ENCODE data around the gene TCF7L1. TPM values are rescaled to one million over a fixed set of nuclear protein-coding genes. Genes with fewer than 3 reads are reported as not detected.

Gene TCF7L1
- polyA plus RNA-seq, 3 donors = 0.05 to 0.09 TPM; not detected in 1

GRCh38 chr2:85137156-85137555 lies 4.0 kb downstream of the TCF7L1 start:
- Mint-ChIP-seq H3K36me3 (no peaks in the 10 kb centered on the region), H3K27me3 (ENCODE audit: low read depth in 3 of 3) (peaks cover 66 to 75% (median 72%) of the 10 kb centered on the region in 3 donors), H3K4me3 (no peak overlapping the region), H3K4me1 (peaks cover 16% of the 10 kb centered on the region), H3K9me3 (peaks cover 0 to 13% (median 0%) of the 10 kb centered on the region in 7 donors), H3K27ac (no peak overlapping the region)
- H3K27me3 ChIP-seq (ENCODE audit: control insufficient read depth in 2 of 2, insufficient read depth in 2 of 2, low read length in 2 of 2) = peaks cover 39 to 58% of the 10 kb centered on the region in 2 donors
- no peak overlapping the region for H3K4me3 ChIP-seq (replicated peaks in 1 of 3; ENCODE audit: low read depth in 2 of 3, low read length in 3 of 3)
- no peaks in the 10 kb centered on the region for H3K36me3 ChIP-seq (replicated peaks in 1 of 2; ENCODE audit: control insufficient read depth in 1 of 2, insufficient read depth in 2 of 2, low read length in 2 of 2)
- TF ChIP-seq CTCF (IDR thresholded peaks at IDR 0.05) = no peak
- H3K79me2 ChIP-seq (ENCODE audit: insufficient read depth, low read length) = no peaks in the 10 kb centered on the region
- H3K9ac ChIP-seq (ENCODE audit: insufficient read depth, low read length, poor library complexity, severe bottlenecking) = no peak overlapping the region
- H2AFZ ChIP-seq (ENCODE audit: insufficient read depth, low read depth, low read length, poor library complexity, severe bottlenecking) = no peak overlapping the region
- intact Hi-C loops (cut with micrococcal nuclease) = no loop called here
- no peak overlapping the region for H3K4me2 ChIP-seq (replicated peaks; ENCODE audit: extremely low read depth, low read length, poor library complexity, severe bottlenecking)
- no CpG with 5 or more reads among the region's 1 CpG for WGBS (ENCODE audit: insufficient coverage)
- H3K9me3 ChIP-seq (replicated peaks in 1 of 2; ENCODE audit: control insufficient read depth in 1 of 2, insufficient read depth in 1 of 2, low read length in 2 of 2) = peaks cover 0 to 18% of the 10 kb centered on the region in 2 donors
- no peak overlapping the region for H3K27ac ChIP-seq (ENCODE audit: low read depth in 1 of 2, low read length in 2 of 2)
- DNase-seq = no peak
- no peaks in the 10 kb centered on the region for H4K20me1 ChIP-seq (ENCODE audit: insufficient read depth, low read length)
- H3K4me1 ChIP-seq (ENCODE audit: control insufficient read depth in 1 of 2, insufficient read depth in 2 of 2, low read length in 2 of 2) = peaks cover 14 to 20% of the 10 kb centered on the region in 2 donors

- peaks cover 0 to 3% (median 0%) of the 10 kb centered on the region in 7 donors for H3K9me3 Mint-ChIP-seq
- H3K27ac Mint-ChIP-seq = no peak overlapping the region
- no peaks in the 10 kb centered on the region for H3K79me2 ChIP-seq (ENCODE audit: insufficient read depth, low read length)
- no peaks in the 10 kb centered on the region for H3K36me3 Mint-ChIP-seq
- intact Hi-C loops (cut with micrococcal nuclease) = no loop called here
- no peak overlapping the region for H3K4me2 ChIP-seq (replicated peaks; ENCODE audit: extremely low read depth, low read length, poor library complexity, severe bottlenecking)
- no peak overlapping the region for H3K4me3 Mint-ChIP-seq
- 90% methylated on average over 3 of the region's 8 CpGs for WGBS (ENCODE audit: insufficient coverage)
- peaks cover 17 to 33% (median 32%) of the 10 kb centered on the region in 3 donors for H3K27me3 Mint-ChIP-seq (ENCODE audit: low read depth in 3 of 3)
- no peaks in the 10 kb centered on the region for H4K20me1 ChIP-seq (ENCODE audit: insufficient read depth, low read length)
- no peaks in the 10 kb centered on the region for H3K36me3 ChIP-seq (replicated peaks in 1 of 2; ENCODE audit: control insufficient read depth in 1 of 2, insufficient read depth in 2 of 2, low read length in 2 of 2)
- no peaks in the 10 kb centered on the region for H3K9me3 ChIP-seq (replicated peaks in 1 of 2; ENCODE audit: control insufficient read depth in 1 of 2, insufficient read depth in 1 of 2, low read length in 2 of 2)
- H3K9ac ChIP-seq (ENCODE audit: insufficient read depth, low read length, poor library complexity, severe bottlenecking) = no peak overlapping the region
- no peak overlapping the region for H2AFZ ChIP-seq (ENCODE audit: insufficient read depth, low read depth, low read length, poor library complexity, severe bottlenecking)
- H3K27ac ChIP-seq (ENCODE audit: low read depth in 1 of 2, low read length in 2 of 2) = no peak overlapping the region
- no peak for DNase-seq
- H3K4me3 ChIP-seq (replicated peaks in 1 of 3; ENCODE audit: low read depth in 2 of 3, low read length in 3 of 3) = no peak overlapping the region
- H3K4me1 ChIP-seq (ENCODE audit: control insufficient read depth in 1 of 2, insufficient read depth in 2 of 2, low read length in 2 of 2) = no peaks in the 10 kb centered on the region
- TF ChIP-seq CTCF (IDR thresholded peaks at IDR 0.05) = no peak
- H3K4me1 Mint-ChIP-seq = no peaks in the 10 kb centered on the region
- H3K27me3 ChIP-seq (ENCODE audit: control insufficient read depth in 2 of 2, insufficient read depth in 2 of 2, low read length in 2 of 2) = peaks cover 0 to 5% of the 10 kb centered on the region in 2 donors
These were observed 10.4 kb downstream of the TCF7L1 start for GRCh38 chr2:85143463-85144082.

All from CD14-positive monocyte (primary cell).